K562 (cell line): ENCODE measurements around the gene SRGAP2B. TPM values are rescaled to one million over a fixed set of nuclear protein-coding genes. Genes with fewer than 3 reads are reported as not detected.
"Not testable (repeated sequence)": the region's sequence is repeated elsewhere in the genome, so short reads cannot be mapped to it uniquely, and the experiment has no call there.

Source experiments
- ATAC-seq: fragments of 200-7000 bp; cut with Tn5 transposase; 3 replicates; pipeline ENCODE4 v1.9.1; 2020; ENCODE audit warnings: moderate library complexity
- BruUV-seq: library from RNA; stranded (reverse); fragments of 400-500 nt; replicated peaks from 2 replicates; lab custom pipeline; 2021; lab: Mats Ljungman, UMichigan
- CTCF ChIA-PET: fragments of 300-600 bp; formaldehyde crosslinking; extraction: SDS; loops from one replicate; lab custom pipeline; 2021; ENCODE audit warnings: low intra/inter-chr PET ratio; lab: Yijun Ruan, JAX
- POLR2A ChIA-PET: fragments of 300-600, 350-650 bp; sonication (Branson Sonifier 250); formaldehyde crosslinking; extraction: SDS; loops from one replicate; lab custom pipeline; 2021; ENCODE audit warnings: antibody characterized with exemption, inconsistent platforms; lab: Yijun Ruan, JAX
- DNase-seq, 4 experiments: peaks; one replicate each; pipeline versions ENCODE4 v3.0.0 to v3.0.0-alpha.2; 2011 to 2018; ENCODE audit warnings: low spot score in 3 of 4, mixed read lengths in 3 of 4; ENCODE audit errors: extremely low read depth in 1 of 4
- FAIRE-seq: peaks from 2 replicates; lab custom pipeline; 2011; peaks lifted over from hg19 to GRCh38; lab: Jason Lieb, UNC
- H2AFZ ChIP-seq: 2 replicates; pipeline ENCODE4 v1.6.0; 2011; ENCODE audit warnings: low read depth, low read length, control low read depth, inconsistent platforms
- H3K27ac ChIP-seq: fragments of 200-600 bp; 3 replicates; pipeline ENCODE4 v1.8.0; 2011; ENCODE audit warnings: low read depth, mild to moderate bottlenecking, control low read depth, inconsistent platforms, low read length, moderate library complexity, mixed read lengths; ENCODE audit errors: extremely low read depth
- H3K27me3 ChIP-seq, 2 experiments: fragments of 300-600 bp in 1 of 2; 2 replicates in 1 of 2; 3 replicates in 1 of 2; pipeline versions ENCODE4 v1.6.0 to v1.8.0; 2011; ENCODE audit warnings: inconsistent platforms in 2 of 2, low read length in 2 of 2, mild to moderate bottlenecking in 1 of 2, mixed read lengths in 1 of 2, moderate library complexity in 1 of 2; ENCODE audit not compliant: control insufficient read depth in 2 of 2, insufficient read depth in 2 of 2
- H3K36me3 ChIP-seq: fragments of 300-600 bp; 3 replicates; pipeline ENCODE4 v1.8.0; 2011; ENCODE audit warnings: mild to moderate bottlenecking, low read length, inconsistent platforms; ENCODE audit not compliant: control insufficient read depth, insufficient read depth
- H3K4me1 ChIP-seq, 2 experiments: fragments of 200-600 bp in 1 of 2; replicated peaks in 1 of 2; 2 replicates in 1 of 2; 3 replicates in 1 of 2; pipeline versions ENCODE4 v1.5.1 to v1.8.0; 2011; ENCODE audit warnings: inconsistent platforms in 2 of 2, low read length in 2 of 2, mild to moderate bottlenecking in 1 of 2, mixed read lengths in 1 of 2, moderate library complexity in 1 of 2; ENCODE audit not compliant: control insufficient read depth in 2 of 2, insufficient read depth in 2 of 2
- H3K4me2 ChIP-seq: 2 replicates; pipeline ENCODE4 v1.6.1; 2011; ENCODE audit warnings: low read length, control low read depth, inconsistent platforms, mixed read lengths; ENCODE audit not compliant: insufficient read depth
- H3K4me3 ChIP-seq: fragments of 200-600 bp; sonication (generic), shearing (Covaris generic); 2 replicates; pipeline ENCODE4 v1.5.1; 2016; ENCODE audit warnings: control low read depth, inconsistent platforms
- H3K79me2 ChIP-seq: fragments of 200-600 bp; 3 replicates; pipeline ENCODE4 v1.8.0; 2011; ENCODE audit warnings: low read length, inconsistent platforms; ENCODE audit not compliant: control insufficient read depth, insufficient read depth
- H3K9ac ChIP-seq, 2 experiments: 2 replicates each; pipeline versions ENCODE4 v1.6.0 to v1.6.1; 2011; ENCODE audit warnings: low read depth in 2 of 2, low read length in 2 of 2, control low read depth in 1 of 2, inconsistent platforms in 1 of 2, mild to moderate bottlenecking in 1 of 2, mixed read lengths in 1 of 2; ENCODE audit not compliant: insufficient read depth in 1 of 2
- H3K9me1 ChIP-seq: one replicate; pipeline ENCODE4 v1.6.0; 2011; ENCODE audit warnings: inconsistent platforms, mild to moderate bottlenecking, low read length, moderate library complexity; ENCODE audit not compliant: control insufficient read depth, insufficient read depth
- H3K9me3 ChIP-seq: replicated peaks from 2 replicates; pipeline ENCODE4 v1.5.1; 2011; ENCODE audit warnings: low read depth, low read length, inconsistent platforms; ENCODE audit not compliant: control insufficient read depth, insufficient read depth
- H4K20me1 ChIP-seq: replicated peaks from 2 replicates; pipeline ENCODE4 v1.6.1; 2011; ENCODE audit warnings: low read length, inconsistent platforms, mixed read lengths; ENCODE audit not compliant: control insufficient read depth, insufficient read depth
- WGBS: fragments of 100-300 bp; shearing (Covaris generic); methylation state at CpG from one replicate; pipeline ENCODE4 v1.1.6; 2016; ENCODE audit warnings: low coverage, mixed read lengths; ENCODE audit not compliant: insufficient coverage; ENCODE audit errors: missing lambda C conversion rate; 5-methylcytosine and 5-hydroxymethylcytosine counted together
- in situ Hi-C: fragments of 300-500 bp; cut with MboI; formaldehyde crosslinking; loops from 4 replicates; pipeline ENCODE4 v1.15.0; 2018; ENCODE audit warnings: inconsistent platforms, mixed read lengths
- intact Hi-C: fragments of 100-400 bp; cut with micrococcal nuclease; formaldehyde crosslinking; loops from 2 replicates; pipeline ENCODE4 v1.14.2; 2022
- polyA plus RNA-seq, 8 experiments: library from polyadenylated mRNA; depleted of rRNA in 4 of 8; stranded (reverse) in 5 of 8; unstranded in 3 of 8; fragments of >200 nt; fragmentation: Nextera tagmentation in 2 of 8; fragmentation: Illumina TruSeq in 1 of 8; extraction: Ambion mirVana in 2 of 8; extraction: Trizol in 1 of 8; gene quantifications; 2 replicates each; pipeline versions ENCODE4 v1.2.1 to v1.2.3, GENCODE V29; 2011 to 2014; ENCODE audit warnings: inconsistent platforms in 1 of 8, missing spikeins in 1 of 8
- total RNA-seq, 7 experiments: library from RNA; depleted of rRNA in 6 of 7; stranded (reverse); fragments of >200 nt in 6 of 7; fragmentation: Illumina TruSeq in 2 of 7; extraction: Trizol in 2 of 7; gene quantifications; 2 replicates each; pipeline versions ENCODE4 v1.2.1 to v1.2.3, GENCODE V29; 2011 to 2021; ENCODE audit warnings: low replicate concordance in 1 of 7

The SRGAP2B gene
- total and polyA plus RNA-seq, 9 of the 15 experiments (the other 6 are each of a cell fraction or from before 2014, with no cell fraction given) = 2.5 to 17.6 (median 4.0) TPM

DNA sequence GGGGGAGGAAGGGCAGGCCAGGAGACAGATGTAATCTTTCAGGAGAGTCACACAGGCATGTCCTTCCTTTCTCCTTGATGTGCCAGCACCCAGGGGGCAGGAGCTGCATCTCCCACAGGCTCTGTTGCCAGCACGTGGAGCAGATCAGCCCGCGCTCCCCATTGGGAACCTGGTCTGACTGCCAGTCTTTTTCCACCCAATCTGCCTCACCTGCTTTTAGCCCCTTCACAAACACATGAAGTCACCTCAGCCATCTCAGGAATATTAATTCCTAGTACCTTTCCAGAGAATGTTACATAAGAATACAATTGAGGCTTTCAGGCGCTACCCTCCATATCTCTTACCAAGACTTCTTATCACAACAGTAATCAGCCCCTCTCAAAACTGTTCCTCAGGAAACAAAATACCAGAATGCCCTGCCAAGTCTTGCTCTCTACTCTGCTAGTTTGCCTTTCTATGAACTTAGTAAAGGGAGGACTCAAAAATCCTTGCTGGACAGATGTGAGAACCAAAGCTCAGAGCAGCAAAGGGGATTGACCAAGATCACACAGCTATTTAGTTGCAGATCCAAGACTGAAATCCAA is 94.3 kb downstream of the SRGAP2B start:
- POLR2A ChIA-PET, BruUV-seq, H3K4me2 ChIP-seq, H3K27me3 ChIP-seq, H3K9me3 ChIP-seq, in situ Hi-C loops, CTCF ChIA-PET, H3K9me1 ChIP-seq, H3K27ac ChIP-seq, intact Hi-C loops, H3K4me3 ChIP-seq, H3K79me2 ChIP-seq, FAIRE-seq, H3K4me1 ChIP-seq, H3K9ac ChIP-seq, DNase-seq, H3K36me3 ChIP-seq, H2AFZ ChIP-seq, H4K20me1 ChIP-seq: not testable (repeated sequence)
- peak; percentile 21; the same call in 2 of the 3 replicates for ATAC-seq
- WGBS = no CpG with 5 or more reads among the region's 4 CpGs

DNA sequence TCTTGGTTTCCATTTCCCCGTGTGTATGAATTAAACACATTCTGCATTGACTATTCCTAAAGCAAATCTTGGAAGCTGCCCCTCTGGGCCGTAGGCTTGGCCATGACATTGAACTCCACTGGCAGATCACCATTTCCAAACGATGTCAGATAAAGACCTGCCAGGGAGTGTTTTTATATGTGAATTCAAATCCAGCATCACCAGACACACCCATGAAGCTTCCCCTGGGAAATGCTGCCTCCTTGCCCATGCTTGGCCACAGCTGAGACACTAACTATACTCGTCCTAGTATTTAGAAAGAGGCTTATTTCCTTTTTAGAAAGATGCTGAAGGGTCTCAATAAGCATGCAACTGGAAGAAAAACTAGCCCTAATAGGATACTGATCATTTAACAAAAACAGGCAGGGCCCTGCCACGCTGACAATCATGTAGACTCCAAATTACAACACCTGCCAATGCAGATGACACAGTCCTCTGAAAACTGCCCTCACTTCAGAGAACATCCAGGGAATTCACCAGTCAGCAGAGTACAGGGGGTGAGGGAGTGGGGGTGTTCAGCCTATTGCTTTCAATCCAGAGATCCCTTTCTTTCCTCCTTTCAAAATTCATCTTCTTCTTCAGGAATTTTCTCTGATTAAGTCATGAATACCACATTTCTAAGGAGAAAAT is 94.9 kb downstream of the SRGAP2B start:
- no CpG with 5 or more reads among the region's 5 CpGs for WGBS
- H3K4me2 ChIP-seq, CTCF ChIA-PET, H3K36me3 ChIP-seq, H3K79me2 ChIP-seq, DNase-seq, H3K4me3 ChIP-seq, H3K27me3 ChIP-seq, FAIRE-seq, BruUV-seq, H2AFZ ChIP-seq, H3K9ac ChIP-seq, H3K4me1 ChIP-seq, H3K27ac ChIP-seq, in situ Hi-C loops, POLR2A ChIA-PET, intact Hi-C loops, H3K9me1 ChIP-seq, H3K9me3 ChIP-seq, H4K20me1 ChIP-seq: not testable (repeated sequence)
- peak; percentile 30; the same call in 2 of the 3 replicates for ATAC-seq

DNA sequence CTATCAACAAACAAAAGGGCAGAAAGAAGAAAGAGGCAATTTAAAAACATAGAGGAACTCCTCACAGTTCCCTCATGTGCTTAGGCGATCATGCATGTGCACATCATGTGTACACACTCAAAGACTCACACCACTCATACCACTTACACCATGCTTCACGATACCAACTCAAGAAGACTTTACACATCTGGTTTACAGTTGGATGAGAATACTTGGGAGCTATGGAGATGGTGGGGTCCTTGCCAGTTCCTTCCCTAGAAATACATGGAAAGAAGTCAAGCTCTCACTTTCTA is 96.2 kb downstream of the SRGAP2B start:
- H3K4me2 ChIP-seq, H4K20me1 ChIP-seq, in situ Hi-C loops, H3K36me3 ChIP-seq, CTCF ChIA-PET, H3K4me3 ChIP-seq, ATAC-seq, H3K9me3 ChIP-seq, POLR2A ChIA-PET, H3K4me1 ChIP-seq, H3K9ac ChIP-seq, H3K27ac ChIP-seq, DNase-seq, H3K27me3 ChIP-seq, intact Hi-C loops, H2AFZ ChIP-seq, H3K9me1 ChIP-seq, BruUV-seq, H3K79me2 ChIP-seq, FAIRE-seq: not testable (repeated sequence)
- WGBS = 88% methylated on average over 1 of the region's 2 CpGs
